WTC11 (cell line): ENCODE measurements around the gene CTNND2. TPM values are rescaled to one million over a fixed set of nuclear protein-coding genes. Genes with fewer than 3 reads are reported as not detected.

Experiments
- ATAC-seq: fragments of 200-7000 bp; cut with Tn5 transposase; 2 replicates; pipeline ENCODE4 v1.10.0; 2021; ENCODE audit warnings: mild to moderate bottlenecking, moderate library complexity
- CTCF ChIA-PET: fragments of 300-600 bp; sonication (Branson Sonifier 250); formaldehyde crosslinking; loops from one replicate; lab custom pipeline; 2021; ENCODE audit warnings: antibody characterized with exemption; lab: Charles Lee
- POLR2A ChIA-PET: fragments of 350-600 bp; sonication (Branson Sonifier 250); formaldehyde crosslinking; loops from one replicate; lab custom pipeline; 2021; ENCODE audit warnings: antibody characterized with exemption; lab: Charles Lee
- DNase-seq: peaks from one replicate; pipeline ENCODE4 v3.0.0; 2021; ENCODE audit warnings: low spot score
- H3K27ac Mint-ChIP-seq: 2 replicates; pipeline ENCODE4 v1.8.0; 2021; ENCODE audit warnings: mixed read lengths
- H3K27me3 Mint-ChIP-seq: 2 replicates; pipeline ENCODE4 v1.8.0; 2021; ENCODE audit warnings: low read depth, mild to moderate bottlenecking, moderate library complexity, mixed read lengths
- H3K36me3 Mint-ChIP-seq: 2 replicates; pipeline ENCODE4 v1.8.0; 2021; ENCODE audit warnings: mixed read lengths
- H3K4me1 Mint-ChIP-seq: 2 replicates; pipeline ENCODE4 v1.8.0; 2022; ENCODE audit warnings: mixed read lengths
- H3K4me3 Mint-ChIP-seq: 2 replicates; pipeline ENCODE4 v1.8.0; 2021; ENCODE audit warnings: mild to moderate bottlenecking, moderate library complexity, mixed read lengths
- H3K9me3 Mint-ChIP-seq: 2 replicates; pipeline ENCODE4 v1.8.0; 2021; ENCODE audit warnings: mixed read lengths
- E2F4 ChIP-seq: sonication (generic); formaldehyde crosslinking; IDR thresholded peaks from 2 replicates; pipeline ENCODE4 v1.8.1; 2022; ENCODE audit warnings: low read depth, mild to moderate bottlenecking, moderate library complexity, missing genetic modification reagents, borderline replicate concordance
- E2F5 ChIP-seq: sonication (generic); formaldehyde crosslinking; IDR thresholded peaks from 2 replicates; pipeline ENCODE4 v1.8.1; 2022; ENCODE audit warnings: mild to moderate bottlenecking, moderate library complexity, missing genetic modification reagents
- FOXK1 ChIP-seq: sonication (generic); formaldehyde crosslinking; IDR thresholded peaks from 2 replicates; pipeline ENCODE4 v1.8.0; 2022; ENCODE audit warnings: mild to moderate bottlenecking, moderate library complexity, missing genetic modification reagents
- IRF2 ChIP-seq: sonication (generic); formaldehyde crosslinking; IDR thresholded peaks from 2 replicates; pipeline ENCODE4 v1.8.0; 2022; ENCODE audit warnings: low read depth, missing genetic modification reagents, borderline replicate concordance
- MLX ChIP-seq: sonication (generic); formaldehyde crosslinking; IDR thresholded peaks from 2 replicates; pipeline ENCODE4 v1.8.1; 2023; ENCODE audit warnings: mild to moderate bottlenecking, missing genetic modification reagents, moderate library complexity
- NFYB ChIP-seq: sonication (generic); formaldehyde crosslinking; conservative IDR thresholded peaks from 2 replicates; pipeline ENCODE4 v1.8.0; 2022; ENCODE audit warnings: low read depth, missing genetic modification reagents
- NR1H2 ChIP-seq: sonication (generic); formaldehyde crosslinking; IDR thresholded peaks from 2 replicates; pipeline ENCODE4 v1.9.0; 2021; ENCODE audit warnings: mild to moderate bottlenecking, moderate library complexity, missing genetic modification reagents
- PREB ChIP-seq: sonication (generic); formaldehyde crosslinking; IDR thresholded peaks from 2 replicates; pipeline ENCODE4 v1.8.1; 2022; ENCODE audit warnings: mild to moderate bottlenecking, missing genetic modification reagents, moderate library complexity, borderline replicate concordance
- SP1 ChIP-seq: sonication (generic); formaldehyde crosslinking; conservative IDR thresholded peaks from 2 replicates; pipeline ENCODE4 v1.8.1; 2022; ENCODE audit warnings: missing genetic modification reagents
- TCF7 ChIP-seq: sonication (generic); formaldehyde crosslinking; IDR thresholded peaks from 2 replicates; pipeline ENCODE4 v1.8.0; 2022; ENCODE audit warnings: mild to moderate bottlenecking, low read depth, missing genetic modification reagents, moderate library complexity
- ZBTB21 ChIP-seq: sonication (generic); formaldehyde crosslinking; IDR thresholded peaks from 2 replicates; pipeline ENCODE4 v1.8.1; 2023; ENCODE audit warnings: mild to moderate bottlenecking, missing genetic modification reagents, borderline replicate concordance
- ZNF219 ChIP-seq: sonication (generic); formaldehyde crosslinking; IDR thresholded peaks from 2 replicates; pipeline ENCODE4 v1.8.0; 2023; ENCODE audit warnings: missing genetic modification reagents, mild to moderate bottlenecking, borderline replicate concordance
- ZNF423 ChIP-seq: fragments of 250-450 bp; sonication (Bioruptor Pico); IDR thresholded peaks from 2 replicates; pipeline ENCODE4 v2.1.2; 2022; ENCODE audit warnings: mild to moderate bottlenecking, moderate library complexity
- ZNF512 ChIP-seq: sonication (generic); formaldehyde crosslinking; IDR thresholded peaks from 2 replicates; pipeline ENCODE4 v1.8.1; 2022; ENCODE audit warnings: missing genetic modification reagents, borderline replicate concordance
- ZSCAN18 ChIP-seq: fragments of 250-450 bp; sonication (Bioruptor Pico); IDR thresholded peaks from 2 replicates; pipeline ENCODE4 v2.1.2; 2022; ENCODE audit warnings: mild to moderate bottlenecking, moderate library complexity
- total RNA-seq: library from RNA; stranded (reverse); gene quantifications from 3 replicates; pipeline ENCODE4 v1.2.3, GENCODE V29; 2021

The CTNND2 gene
- total RNA-seq, 1 experiment from 2014 or later, result 11.9 TPM

- DNase-seq, result no peak
- H3K9me3 Mint-ChIP-seq, result no peaks in the 10 kb centered on the region
- no peak for TF ChIP-seq SP1
- no peak for TF ChIP-seq E2F5 (CRISPR knock-in tag)
- no peak for TF ChIP-seq NFYB (CRISPR knock-in tag)
- TF ChIP-seq, all 79 proteins: peak for 0
- H3K36me3 Mint-ChIP-seq, result no peaks in the 10 kb centered on the region
- no peak overlapping the region for H3K4me3 Mint-ChIP-seq
- ATAC-seq, result no peak
- no peaks in the 10 kb centered on the region for H3K27me3 Mint-ChIP-seq
- ChIA-PET CTCF (interaction anchor here (1.1 kb wide), 1 partner anchor 21 kb away, joined by 3 read pairs; no protein-coding TSS in a partner anchor), POLR2A (no interaction called here)
- H3K27ac Mint-ChIP-seq, result no peak overlapping the region
- no peaks in the 10 kb centered on the region for H3K4me1 Mint-ChIP-seq
These were observed 634.7 kb downstream of the CTNND2 start for GRCh38 chr5:11269515-11269914.

GRCh38 chr5:11268891-11269290 is 635.4 kb downstream of the CTNND2 start:
- Mint-ChIP-seq H3K27me3 (no peaks in the 10 kb centered on the region), H3K9me3 (no peaks in the 10 kb centered on the region), H3K36me3 (no peaks in the 10 kb centered on the region), H3K4me1 (no peaks in the 10 kb centered on the region), H3K4me3 (no peak overlapping the region), H3K27ac (no peak overlapping the region)
- DNase-seq (no peak), ATAC-seq (no peak)
- no peak for TF ChIP-seq FOXK1
- CTCF ChIA-PET, result interaction anchor here (1.1 kb wide), 1 partner anchor 21 kb away, joined by 3 read pairs; no protein-coding TSS in a partner anchor
- POLR2A ChIA-PET, result interaction anchor here (0.6 kb wide), 1 partner anchor 136 kb away, joined by 3 read pairs; no protein-coding TSS in a partner anchor

- Mint-ChIP-seq H3K27me3 (no peaks in the 10 kb centered on the region), H3K27ac (no peak overlapping the region), H3K36me3 (no peaks in the 10 kb centered on the region), H3K9me3 (no peaks in the 10 kb centered on the region), H3K4me3 (no peak overlapping the region), H3K4me1 (no peaks in the 10 kb centered on the region)
- ATAC-seq (no peak), DNase-seq (no peak)
- POLR2A ChIA-PET, result no interaction called here
- CTCF ChIA-PET, result interaction anchor here (0.6 kb wide), 1 partner anchor 453 kb away, joined by 3 read pairs; no protein-coding TSS in a partner anchor
- no peak for TF ChIP-seq ZSCAN18
- TF ChIP-seq E2F4 (CRISPR knock-in tag), result no peak
- no peak for TF ChIP-seq NR1H2 (CRISPR knock-in tag)
- TF ChIP-seq ZNF512 (CRISPR knock-in tag), result no peak
- TF ChIP-seq ZNF423, result no peak
- no peak for TF ChIP-seq PREB
- no peak for TF ChIP-seq ZBTB21
- TF ChIP-seq TCF7 (CRISPR knock-in tag), result no peak
- TF ChIP-seq MLX (CRISPR knock-in tag), result no peak
- no peak for TF ChIP-seq ZNF219 (CRISPR knock-in tag)
- TF ChIP-seq FOXK1, result no peak
- no peak for TF ChIP-seq IRF2 (CRISPR knock-in tag)
These were observed 637.9 kb downstream of the CTNND2 start for GRCh38 chr5:11266331-11266730.
